ENCODE data around the gene TFDP1.

Gene TFDP1

DNA sequence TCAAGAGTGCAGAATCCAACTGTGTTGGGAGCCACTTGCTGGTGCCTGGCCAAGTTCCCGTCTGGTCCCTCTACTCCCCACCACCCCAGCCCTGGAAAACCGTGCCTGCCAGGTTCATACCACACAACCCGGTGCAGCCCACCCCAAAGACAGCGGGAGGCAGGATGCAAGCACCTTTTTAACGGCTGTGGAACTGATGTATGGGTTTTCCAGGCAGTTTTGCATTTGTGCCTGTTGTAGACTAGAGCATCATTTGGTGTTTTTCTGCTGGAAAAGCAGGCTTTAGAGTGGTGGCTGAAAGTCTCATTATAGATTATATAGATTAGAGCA, 13.5 kb downstream of the TFDP1 start:
- no peak for DNase-seq (ENCODE audit: low spot score)

GRCh38 chr13:113598481-113598880, 13.9 kb downstream of the TFDP1 start:
- DNase-seq (ENCODE audit: low spot score), result no peak

GRCh38 chr13:113599391-113599790, 14.8 kb downstream of the TFDP1 start:
- no peak for DNase-seq (ENCODE audit: low spot score)

DNA sequence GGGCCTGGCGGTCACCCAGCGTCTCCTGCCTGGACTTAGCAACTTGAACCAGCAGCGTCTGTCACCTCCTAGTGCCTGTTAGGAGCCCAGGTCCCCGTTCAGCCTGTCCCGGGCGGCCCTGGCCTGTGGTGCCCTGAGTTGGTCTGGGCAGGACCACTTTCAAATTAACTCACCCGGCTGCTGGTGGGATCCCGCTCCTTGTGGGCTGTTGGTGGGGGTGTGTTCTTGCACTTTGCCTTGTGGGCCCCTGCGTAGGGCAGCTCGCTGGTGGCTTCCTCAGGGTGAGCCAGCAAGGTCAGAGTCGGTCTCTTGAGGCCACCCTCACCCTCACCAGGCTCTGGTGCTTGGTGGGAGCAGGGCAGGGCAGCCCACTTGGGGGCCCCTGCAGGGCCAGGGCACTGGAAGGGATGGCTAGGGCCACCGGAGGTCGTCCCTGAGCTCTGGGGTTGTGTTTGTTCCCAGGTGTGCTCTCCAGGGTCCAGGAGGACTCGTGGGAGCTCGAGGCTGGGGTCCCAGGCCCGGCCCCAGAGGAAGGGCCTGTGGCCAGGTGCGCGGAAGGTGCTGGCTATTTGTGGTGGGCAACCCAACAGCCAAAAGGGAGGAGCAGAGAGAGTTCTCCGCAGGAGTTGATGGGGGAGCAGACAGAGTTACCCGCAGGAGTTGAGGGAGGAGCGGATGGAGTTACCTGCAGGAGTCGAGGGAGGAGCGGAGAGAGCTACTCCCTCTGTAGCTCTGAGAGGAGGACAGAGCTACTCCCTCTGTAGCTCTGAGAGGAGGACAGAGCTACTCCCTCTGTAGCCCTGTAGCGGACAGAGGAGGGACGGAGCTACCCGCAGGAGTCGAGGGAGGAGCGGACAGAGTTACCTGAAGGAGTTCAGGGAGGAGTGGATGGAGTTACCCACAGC, 16.9 kb downstream of the TFDP1 start:
- DNase-seq (ENCODE audit: low spot score), result no peak

DNA sequence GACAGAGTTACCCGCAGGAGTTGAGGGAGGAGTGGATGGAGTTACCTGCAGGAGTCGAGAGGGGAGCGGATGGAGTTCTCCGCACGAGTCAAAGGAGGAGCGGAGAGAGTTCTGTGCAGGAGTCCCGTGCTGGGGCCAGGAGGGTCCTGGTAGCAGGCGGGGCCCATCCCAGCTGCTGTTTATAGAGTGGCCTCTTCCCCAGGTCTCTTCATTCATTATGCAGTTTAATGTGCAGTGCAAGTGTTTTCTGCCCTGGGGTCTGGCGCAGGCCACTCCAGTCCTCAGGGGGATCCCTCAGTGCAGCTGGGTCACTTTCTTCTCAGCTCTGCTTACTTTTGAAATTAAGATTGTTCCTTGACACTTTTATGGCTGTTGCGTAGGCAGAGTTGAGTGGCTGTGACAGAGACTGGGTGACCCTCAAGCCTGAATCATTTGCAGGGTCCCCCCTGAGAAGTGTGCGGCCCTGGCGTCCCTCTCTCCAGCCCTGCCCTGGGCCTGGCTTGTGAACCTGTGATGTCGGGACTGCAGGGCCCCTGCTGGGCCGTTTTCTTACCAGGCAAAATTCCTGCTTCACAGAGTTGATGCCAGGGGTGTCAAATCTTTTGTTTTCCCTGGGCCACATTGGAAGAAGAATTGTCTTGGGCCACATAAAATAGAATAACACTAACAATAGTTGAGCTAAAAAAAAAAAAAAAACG, 17.9 kb downstream of the TFDP1 start:
- no peak for DNase-seq (ENCODE audit: low spot score)

DNA sequence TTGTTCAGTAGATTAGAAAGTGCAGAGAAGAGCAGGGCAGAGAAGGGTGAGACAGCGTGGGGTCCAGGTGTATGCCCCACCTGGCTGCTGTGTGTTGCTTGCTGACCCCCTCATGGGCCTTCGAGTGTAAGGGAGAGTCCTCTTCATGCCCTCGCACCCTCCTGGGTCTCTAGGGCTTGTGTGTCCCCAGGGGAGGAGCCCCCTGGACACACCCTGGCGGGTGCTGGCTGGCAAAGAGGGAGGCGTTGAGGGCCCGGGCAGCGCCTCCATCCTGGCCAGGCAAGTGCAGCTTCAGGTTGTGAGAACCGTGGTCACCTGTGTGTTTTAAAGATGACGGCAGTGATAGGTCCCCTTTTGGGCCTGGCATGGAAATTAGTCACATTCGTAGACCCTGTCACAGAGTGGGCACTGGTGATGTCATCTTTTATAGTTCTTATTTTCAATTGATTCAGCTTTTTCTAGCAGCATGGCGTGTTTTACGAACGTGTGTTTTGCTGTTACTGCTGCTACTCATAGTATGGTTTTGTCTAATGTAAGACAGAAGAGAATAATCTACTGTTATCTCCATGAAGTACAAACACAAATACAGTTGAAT, 18.7 kb downstream of the TFDP1 start:
- DNase-seq (ENCODE audit: low spot score), result no peak

GRCh38 chr13:113604186-113604585, 19.6 kb downstream of the TFDP1 start:
- no peak for DNase-seq (ENCODE audit: low spot score)

GRCh38 chr13:113605461-113605860, 20.9 kb downstream of the TFDP1 start:
- no peak for DNase-seq (ENCODE audit: low spot score)

DNA sequence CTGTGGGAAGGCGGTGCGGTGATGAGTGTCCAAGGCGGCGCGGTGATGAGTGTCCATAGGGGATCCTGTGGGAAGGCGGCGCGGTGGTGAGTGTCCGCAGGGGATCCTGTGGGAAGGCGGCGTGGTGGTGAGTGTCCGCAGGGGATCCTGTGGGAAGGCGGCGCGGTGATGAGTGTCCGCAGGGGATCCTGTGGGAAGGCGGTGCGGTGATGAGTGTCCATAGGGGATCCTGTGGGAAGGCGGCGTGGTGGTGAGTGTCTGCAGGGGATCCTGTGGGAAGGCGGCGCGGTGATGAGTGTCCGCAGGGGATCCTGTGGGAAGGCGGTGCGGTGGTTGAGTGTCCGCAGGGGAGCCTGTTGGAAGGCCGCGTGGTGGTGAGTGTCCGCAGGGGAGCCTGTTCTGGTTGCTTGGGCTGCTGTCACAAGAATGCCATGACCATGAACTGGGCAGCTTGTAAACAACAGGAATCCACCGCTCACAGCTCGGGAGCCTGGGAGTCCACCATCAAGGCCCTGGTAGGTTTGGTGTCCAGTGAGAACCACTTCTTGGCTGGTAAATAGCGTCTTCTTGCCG, 21.4 kb downstream of the TFDP1 start:
- no peak for DNase-seq (ENCODE audit: low spot score)

DNA sequence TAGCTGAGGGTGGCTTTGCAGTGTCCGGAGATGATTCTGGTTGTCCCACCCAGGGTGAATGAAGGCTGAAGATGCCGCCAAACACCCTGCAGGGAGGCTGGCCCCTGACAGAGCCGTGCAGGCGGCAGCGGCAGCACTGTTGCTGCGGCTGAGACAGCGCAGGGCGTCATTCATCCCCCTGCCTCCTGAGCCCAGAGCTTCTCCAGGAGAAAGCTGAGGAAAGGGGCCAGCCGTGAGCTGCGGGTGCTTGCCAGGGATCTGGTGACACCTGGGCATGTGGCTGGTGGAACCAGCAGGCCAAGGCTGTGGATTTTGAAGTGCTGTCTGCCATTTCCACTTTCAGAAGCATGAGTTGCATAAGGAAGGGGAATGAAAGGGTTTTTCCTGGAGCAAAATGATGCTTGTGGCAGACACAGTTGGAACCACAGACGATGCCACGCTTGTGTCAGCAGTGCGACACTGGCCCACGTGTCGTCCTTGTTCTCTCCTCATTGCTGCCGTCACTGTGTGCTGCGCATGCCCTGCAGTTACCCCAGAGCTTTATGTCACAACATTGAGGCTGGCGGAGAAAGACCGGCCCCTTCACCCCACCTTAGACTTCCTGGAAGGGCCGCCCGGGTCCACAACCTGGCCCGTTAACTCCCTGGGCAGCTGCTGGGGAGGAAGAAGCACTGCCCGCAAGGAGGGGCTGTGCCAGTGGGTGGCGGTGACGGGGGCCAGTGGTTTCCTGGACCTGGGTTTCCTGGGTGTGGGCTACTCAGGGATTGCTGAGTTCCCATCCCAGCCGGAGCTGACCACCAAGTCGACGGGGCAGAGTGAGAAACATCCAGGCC, 22.7 kb downstream of the TFDP1 start:
- no peak for DNase-seq (ENCODE audit: low spot score)

GRCh38 chr13:113607889-113608635, 23.5 kb downstream of the TFDP1 start:
- DNase-seq (ENCODE audit: low spot score), result no peak

DNA sequence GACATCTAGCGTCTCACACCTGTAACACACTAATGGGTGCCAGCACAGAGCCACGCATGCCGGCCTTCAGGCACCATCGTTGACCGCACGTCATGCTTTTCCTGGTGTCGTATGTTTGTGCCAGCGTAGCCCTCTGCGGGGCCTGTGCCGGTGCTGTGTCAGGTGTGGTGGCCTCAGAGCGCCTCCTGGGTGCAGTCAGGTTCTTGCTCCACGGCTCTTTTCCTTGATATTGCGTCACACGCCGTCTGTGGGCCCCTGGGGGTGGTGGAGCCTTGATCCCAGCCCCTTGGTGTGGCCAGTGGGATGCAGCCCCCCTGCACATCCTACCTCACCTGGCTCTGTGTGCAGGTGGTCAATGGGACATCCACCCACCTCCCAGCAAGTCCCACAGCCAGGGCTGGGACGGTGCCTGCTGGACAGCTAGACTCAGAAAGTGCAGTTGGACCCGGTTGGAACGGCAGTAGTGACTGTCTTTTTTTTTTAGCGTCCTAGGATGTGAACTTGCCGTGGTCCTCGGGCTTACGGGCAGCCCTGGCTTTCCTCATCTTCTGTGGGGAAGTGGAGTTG, 24.5 kb downstream of the TFDP1 start:
- no peak for DNase-seq (ENCODE audit: low spot score)

DNA sequence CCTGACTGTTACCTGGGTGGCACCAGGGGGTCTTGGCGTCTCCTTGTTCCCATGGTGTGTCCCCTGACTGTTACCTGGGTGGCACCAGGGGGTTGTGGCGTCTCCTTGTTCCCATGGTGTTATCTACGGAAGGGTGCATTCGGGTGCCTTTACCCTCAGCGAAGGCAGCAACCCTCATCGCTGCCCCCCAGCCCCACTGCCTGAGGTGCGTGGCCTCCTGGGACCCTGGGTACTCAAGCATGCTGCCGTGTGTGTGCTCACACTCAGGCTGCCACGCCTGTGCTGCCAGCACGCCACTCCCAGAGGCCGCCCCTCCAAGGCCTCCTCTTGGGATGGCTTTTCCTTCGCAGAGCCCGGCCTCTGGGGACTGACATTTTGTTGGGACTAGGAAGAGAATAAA, 25.1 kb downstream of the TFDP1 start:
- DNase-seq (ENCODE audit: low spot score), result no peak

GRCh38 chr13:113610266-113610665, 25.7 kb downstream of the TFDP1 start:
- DNase-seq (ENCODE audit: low spot score), result no peak

DNA sequence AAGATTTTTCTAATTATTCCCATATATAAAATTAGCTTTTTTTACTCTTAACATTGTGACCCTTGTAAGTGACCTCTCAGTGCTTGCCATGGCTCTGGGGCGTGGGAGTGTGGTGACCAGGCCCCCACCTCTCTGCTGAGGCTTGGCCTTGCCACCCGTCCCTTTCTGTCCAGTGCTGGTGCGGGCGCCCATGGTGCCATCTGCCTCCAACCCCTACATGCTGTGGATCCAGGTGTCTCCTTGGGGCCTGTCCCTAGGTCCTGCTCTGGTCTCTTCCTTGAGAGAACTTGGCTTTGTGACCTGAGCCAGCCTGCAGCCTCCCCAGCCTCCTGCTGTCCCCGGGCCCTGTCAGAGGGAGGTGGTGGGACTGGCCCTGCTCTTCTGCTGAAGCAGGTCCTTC, 27.4 kb downstream of the TFDP1 start:
- DNase-seq (ENCODE audit: low spot score), result no peak

GRCh38 chr13:113612607-113613006, 28.1 kb downstream of the TFDP1 start:
- DNase-seq (ENCODE audit: low spot score), result no peak

- no peak for DNase-seq (ENCODE audit: low spot score)
Measured at GRCh38 chr13:113613789-113614379, 29.3 kb downstream of the TFDP1 start.

- no peak for DNase-seq (ENCODE audit: low spot score)
Measured at GRCh38 chr13:113616281-113616906, 31.8 kb downstream of the TFDP1 start.

- no peak for DNase-seq (ENCODE audit: low spot score)
Measured at GRCh38 chr13:113616991-113617749, 32.6 kb downstream of the TFDP1 start.
